HEK293T (cell line): Measurements from ENCODE around the gene PLEKHA4.

Source experiments
- ARNT ChIP-seq: fragments of 450-650 bp; IDR thresholded peaks from 2 replicates; pipeline ENCODE4 v1.6.1; 2017; ENCODE audit warnings: mild to moderate bottlenecking
- BHLHE40 ChIP-seq: fragments of 450-650 bp; IDR thresholded peaks from 2 replicates; pipeline ENCODE4 v1.6.1; 2016; ENCODE audit warnings: mild to moderate bottlenecking, moderate library complexity, borderline replicate concordance
- ELF4 ChIP-seq: fragments of 450-650 bp; IDR thresholded peaks from 2 replicates; pipeline ENCODE4 v1.6.1; 2017; ENCODE audit warnings: antibody characterized with exemption
- FOXA1 ChIP-seq: fragments of 450-650 bp; IDR thresholded peaks from 2 replicates; pipeline ENCODE4 v1.6.1; 2016; ENCODE audit warnings: mild to moderate bottlenecking
- FOXK2 ChIP-seq: fragments of 450-650 bp; IDR thresholded peaks from 2 replicates; pipeline ENCODE4 v1.6.1; 2016; ENCODE audit warnings: mild to moderate bottlenecking
- FOXM1 ChIP-seq: fragments of 450-650 bp; IDR thresholded peaks from 2 replicates; pipeline ENCODE4 v1.6.1; 2017; ENCODE audit warnings: mild to moderate bottlenecking, borderline replicate concordance
- L3MBTL2 ChIP-seq: fragments of 450-650 bp; conservative IDR thresholded peaks from 2 replicates; pipeline ENCODE4 v1.6.1; 2016; ENCODE audit warnings: mild to moderate bottlenecking
- SP1 ChIP-seq: fragments of 450-650 bp; IDR thresholded peaks from 2 replicates; pipeline ENCODE4 v1.6.1; 2017
- SUZ12 ChIP-seq: fragments of 450-650 bp; IDR thresholded peaks from 2 replicates; pipeline ENCODE4 v1.6.1; 2016; ENCODE audit warnings: mild to moderate bottlenecking
- TARDBP ChIP-seq: fragments of 450-650 bp; IDR thresholded peaks from 2 replicates; pipeline ENCODE4 v1.6.1; 2016
- ZNF384 ChIP-seq: fragments of 450-650 bp; IDR thresholded peaks from 2 replicates; pipeline ENCODE4 v1.6.1; 2016

DNA sequence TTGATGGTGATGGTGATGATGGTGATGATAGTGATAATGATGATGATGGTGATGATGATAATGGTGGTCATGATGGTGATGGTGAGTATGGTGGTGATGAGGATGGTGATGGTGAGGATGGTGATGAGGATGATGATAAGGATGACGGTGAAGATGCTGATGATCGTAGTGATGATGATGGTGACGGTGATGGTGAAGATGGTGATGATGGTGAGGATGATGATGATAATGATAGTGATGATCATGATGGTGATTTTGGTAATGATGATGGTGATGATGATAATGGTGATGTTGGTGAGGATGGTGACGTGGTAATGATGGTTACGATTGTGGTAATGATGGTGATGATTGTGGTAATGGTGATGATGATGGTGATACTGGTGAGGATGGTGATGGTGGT lies 46.8 kb downstream of the PLEKHA4 start:
- no peak for TF ChIP-seq SP1
- no peak for TF ChIP-seq SUZ12
- no peak for TF ChIP-seq ARNT
- no peak for TF ChIP-seq FOXM1
- TF ChIP-seq ELF4 = no peak
- no peak for TF ChIP-seq FOXK2
- no peak for TF ChIP-seq L3MBTL2
- TF ChIP-seq FOXA1 = no peak
- TF ChIP-seq TARDBP = no peak
- no peak for TF ChIP-seq BHLHE40
- no peak for TF ChIP-seq ZNF384
